GM12872 (cell line): ENCODE results near the gene TIMM17B.

Source experiments
- CTCF ChIP-seq: IDR thresholded peaks from 3 replicates; pipeline ENCODE4 v1.5.1; 2011; ENCODE audit warnings: low read depth, mild to moderate bottlenecking, low read length, moderate library complexity; ENCODE audit not compliant: insufficient read depth

TIMM17B gene

DNA sequence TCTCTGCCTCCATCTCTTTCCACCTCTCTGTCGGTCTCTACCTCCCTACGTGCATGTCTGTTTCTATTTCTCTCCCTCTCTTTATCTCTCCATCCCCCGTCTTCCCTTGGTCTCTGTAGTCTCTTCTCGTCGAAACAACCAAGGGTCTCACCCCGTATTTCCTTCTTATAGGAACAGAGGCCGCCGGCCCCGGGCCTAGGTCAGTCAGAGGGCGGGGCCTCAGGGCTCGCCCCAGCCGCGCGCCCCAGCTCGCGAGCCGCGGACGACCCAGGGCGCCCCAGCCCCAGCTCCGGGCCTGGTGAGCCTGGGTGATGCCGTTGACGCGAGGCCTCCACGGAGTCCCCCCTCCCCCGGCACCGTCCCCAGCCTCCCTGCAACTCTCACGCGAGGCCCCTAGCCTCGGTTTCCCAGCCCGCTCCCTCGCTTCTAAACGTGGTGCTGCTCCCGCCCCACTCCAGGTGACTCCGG, 6.6 kb downstream of the TIMM17B start:
- TF ChIP-seq CTCF, result no peak

GRCh38 chrX:48890296-48890925, 7.2 kb downstream of the TIMM17B start:
- TF ChIP-seq CTCF, result no peak

DNA sequence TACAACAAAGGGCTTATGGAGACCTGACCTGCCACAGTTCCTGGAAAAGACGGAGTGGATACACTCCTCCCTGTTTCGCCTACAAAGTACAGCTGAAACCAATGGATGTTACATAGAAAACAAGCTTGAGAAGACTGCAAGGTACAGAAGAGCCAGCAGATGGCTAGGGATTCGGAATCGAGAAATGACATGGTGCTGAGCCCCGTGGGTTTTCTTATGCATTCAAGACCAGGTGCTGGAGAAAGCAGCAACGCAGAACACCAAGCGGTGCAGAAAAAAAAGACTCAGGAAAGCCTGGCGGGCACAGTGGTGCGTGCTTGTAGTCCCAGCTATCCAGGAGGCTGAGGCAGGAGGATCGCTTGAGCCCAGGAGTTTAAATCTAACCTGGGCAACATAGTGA, 13.8 kb downstream of the TIMM17B start:
- no peak for TF ChIP-seq CTCF

DNA sequence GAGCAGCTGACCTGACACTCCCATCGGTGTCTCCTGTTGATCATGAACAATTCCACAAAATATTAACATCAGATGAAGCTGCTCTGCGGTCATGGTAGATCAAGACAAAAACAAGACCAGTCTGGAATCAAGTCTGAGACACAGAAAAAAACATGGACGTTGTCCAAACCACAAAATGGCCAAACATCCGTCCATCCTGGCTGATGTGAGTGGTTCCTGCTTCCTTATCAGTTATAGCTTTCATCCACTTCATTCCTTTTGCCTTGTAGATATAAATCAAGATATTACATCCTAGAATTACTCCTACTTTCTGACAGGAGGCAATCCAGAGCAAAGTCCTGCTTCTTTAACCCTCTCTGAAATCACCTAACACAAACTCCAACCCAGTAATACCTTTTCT, 33.4 kb downstream of the TIMM17B start:
- TF ChIP-seq CTCF, result no peak

GRCh38 chrX:48854898-48855297, 42.7 kb downstream of the TIMM17B start:
- TF ChIP-seq CTCF, result no peak

GRCh38 chrX:48852857-48853256, 44.7 kb downstream of the TIMM17B start:
- TF ChIP-seq CTCF, result no peak

GRCh38 chrX:48848847-48849246, 48.7 kb downstream of the TIMM17B start:
- no peak for TF ChIP-seq CTCF
